ENCODE results near the gene FLNB.

- TF ChIP-seq CTCF (conservative IDR thresholded peaks at IDR 0.05; ENCODE audit: low read depth, low read length) (no peak), EZH2 (IDR thresholded peaks at IDR 0.05; ENCODE audit: borderline replicate concordance, low read depth, low read length, poor library complexity, severe bottlenecking) (no peak)
Observed at GRCh38 chr3:58143417-58144055, 135.3 kb downstream of the FLNB start.

Measured in A673 (cell line).